Neural progenitor cell (in vitro differentiated cells): ENCODE results near the gene TNRC18. TPM values are rescaled to one million over a fixed set of nuclear protein-coding genes. Genes with fewer than 3 reads are reported as not detected.

ENCODE experiments used
- DNase-seq: peaks from one replicate; pipeline ENCODE4 v3.0.0-alpha.2; 2016; ENCODE audit warnings: low spot score
- H2AFZ ChIP-seq: fragments of 200-600 bp; sonication (generic); replicated peaks from 2 replicates; pipeline ENCODE4 v1.6.1; 2016; ENCODE audit warnings: antibody characterized with exemption
- H3F3A ChIP-seq: fragments of 200-600 bp; sonication (generic); 2 replicates; pipeline ENCODE4 v1.6.1; 2016; ENCODE audit warnings: antibody characterized with exemption, low read depth
- H3K27ac ChIP-seq: fragments of 200-600 bp; sonication (generic); 2 replicates; pipeline ENCODE4 v1.5.1; 2016; ENCODE audit warnings: mild to moderate bottlenecking
- H3K27me3 ChIP-seq: fragments of 200-600 bp; sonication (generic); 2 replicates; pipeline ENCODE4 v1.6.1; 2016; ENCODE audit warnings: mild to moderate bottlenecking, moderate library complexity
- H3K36me3 ChIP-seq: fragments of 200-600 bp; sonication (generic); 2 replicates; pipeline ENCODE4 v1.5.1; 2016
- H3K4me1 ChIP-seq: fragments of 200-600 bp; sonication (generic); 2 replicates; pipeline ENCODE4 v1.6.1; 2016; ENCODE audit warnings: mixed run types
- H3K4me2 ChIP-seq: fragments of 200-600 bp; sonication (generic); 2 replicates; pipeline ENCODE4 v1.6.1; 2016
- H3K4me3 ChIP-seq: fragments of 200-600 bp; sonication (generic); 2 replicates; pipeline ENCODE4 v1.5.1; 2016
- H3K79me2 ChIP-seq: fragments of 200-600 bp; sonication (generic); 2 replicates; pipeline ENCODE4 v1.6.1; 2016; ENCODE audit warnings: low read depth
- H3K9ac ChIP-seq: fragments of 200-600 bp; sonication (generic); 2 replicates; pipeline ENCODE4 v1.6.1; 2016
- H3K9me3 ChIP-seq: fragments of 200-600 bp; sonication (generic); 2 replicates; pipeline ENCODE4 v1.5.1; 2016; ENCODE audit warnings: low read depth
- H4K20me1 ChIP-seq: fragments of 200-600 bp; sonication (generic); 2 replicates; pipeline ENCODE4 v1.6.1; 2016; ENCODE audit warnings: low read depth
- H3K27ac Mint-ChIP-seq: 3 replicates; pipeline ENCODE4 v1.8.0; 2021; ENCODE audit warnings: mixed read lengths
- H3K27me3 Mint-ChIP-seq: 2 replicates; pipeline ENCODE4 v1.8.0; 2022; ENCODE audit warnings: low read depth, mild to moderate bottlenecking, inconsistent platforms, moderate library complexity, mixed read lengths; ENCODE audit not compliant: insufficient read depth
- H3K36me3 Mint-ChIP-seq: 3 replicates; pipeline ENCODE4 v1.8.0; 2021; ENCODE audit warnings: mixed read lengths
- H3K4me1 Mint-ChIP-seq: 3 replicates; pipeline ENCODE4 v1.8.0; 2021; ENCODE audit warnings: mixed read lengths
- H3K4me3 Mint-ChIP-seq: 3 replicates; pipeline ENCODE4 v1.8.0; 2021; ENCODE audit warnings: mild to moderate bottlenecking, moderate library complexity, mixed read lengths
- H3K9me3 Mint-ChIP-seq: 3 replicates; pipeline ENCODE4 v1.8.0; 2020; ENCODE audit warnings: mixed read lengths
- EZH2 ChIP-seq: fragments of 200-600 bp; sonication (generic); IDR thresholded peaks from 2 replicates; pipeline ENCODE4 v1.6.1; 2017; ENCODE audit warnings: antibody characterized with exemption, mild to moderate bottlenecking, moderate library complexity
- EZH2phosphoT487 ChIP-seq: fragments of 200-600 bp; sonication (generic); IDR thresholded peaks from 2 replicates; pipeline ENCODE4 v1.6.1; 2017; ENCODE audit warnings: antibody characterized with exemption
- total RNA-seq: library from RNA; depleted of rRNA; stranded (reverse); fragments of >200 nt; gene quantifications from 2 replicates; pipeline ENCODE4 v1.2.3, GENCODE V29; 2015; ENCODE audit warnings: low replicate concordance
- TF ChIP-seq, protein P1 (sequence below): fragments of 200-600 bp; sonication (generic); IDR thresholded peaks from 2 replicates; pipeline ENCODE4 v1.5.1; 2017; ENCODE audit warnings: antibody characterized with exemption, mild to moderate bottlenecking

The TNRC18 gene
- total RNA-seq, 1 donor from 2014 or later: 16.1 TPM

DNA sequence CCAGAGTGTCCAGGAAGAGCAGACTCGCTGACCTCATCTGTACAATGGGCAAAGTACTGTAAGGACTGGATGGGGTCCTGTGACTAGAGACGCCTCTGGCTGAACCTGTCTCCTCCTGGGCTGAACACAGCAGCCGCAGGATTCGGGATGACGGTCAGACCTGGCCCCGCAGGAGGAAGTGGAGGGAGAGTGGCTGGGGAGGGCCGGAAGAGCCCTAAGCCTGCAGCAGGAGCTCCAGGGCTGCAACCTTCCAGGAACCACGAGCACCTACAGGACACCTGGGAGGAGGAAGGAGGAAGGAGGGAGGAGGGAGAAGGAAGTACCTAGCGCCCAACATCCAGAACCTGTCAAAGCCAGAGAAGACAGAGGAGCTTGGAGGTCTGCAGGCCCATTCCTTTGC is 30.3 kb downstream of the TNRC18 start:
- H3K36me3 ChIP-seq: no peaks in the 10 kb centered on the region
- H3K36me3 Mint-ChIP-seq: peaks cover 17% of the 10 kb centered on the region

DNA sequence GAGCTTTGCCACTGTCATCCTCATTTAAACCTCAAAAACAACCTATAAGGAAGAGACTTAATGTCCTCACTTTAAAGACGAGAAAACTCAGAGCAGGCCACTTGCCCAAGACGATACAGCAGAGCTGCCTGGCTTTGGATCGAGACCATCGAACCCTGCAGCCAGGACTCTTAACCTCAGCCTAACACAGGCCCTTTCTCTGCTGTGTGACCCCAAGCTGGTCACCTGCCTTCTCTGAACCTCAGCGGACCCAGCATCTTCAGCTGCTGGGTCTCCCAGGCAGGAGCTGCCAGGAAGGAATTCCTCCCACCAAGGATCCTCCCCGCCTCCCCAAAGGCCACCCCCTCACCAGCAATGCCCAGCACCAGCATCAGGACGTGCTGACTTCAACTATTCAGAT is 32.7 kb downstream of the TNRC18 start:
- DNase-seq: no peak
- Histone ChIP-seq H4K20me1 (peaks cover 36% of the 10 kb centered on the region), H3K27me3 (no peaks in the 10 kb centered on the region), H2AFZ (no peak overlapping the region), H3K9ac (no peak overlapping the region), H3K36me3 (no peaks in the 10 kb centered on the region), H3K27ac (no peak overlapping the region), H3K4me3 (no peak overlapping the region), H3K79me2 (no peaks in the 10 kb centered on the region), H3K4me1 (no peaks in the 10 kb centered on the region), H3K4me2 (no peak overlapping the region), H3F3A (no peaks in the 10 kb centered on the region), H3K9me3 (no peaks in the 10 kb centered on the region)
- TF ChIP-seq, protein P1, sequence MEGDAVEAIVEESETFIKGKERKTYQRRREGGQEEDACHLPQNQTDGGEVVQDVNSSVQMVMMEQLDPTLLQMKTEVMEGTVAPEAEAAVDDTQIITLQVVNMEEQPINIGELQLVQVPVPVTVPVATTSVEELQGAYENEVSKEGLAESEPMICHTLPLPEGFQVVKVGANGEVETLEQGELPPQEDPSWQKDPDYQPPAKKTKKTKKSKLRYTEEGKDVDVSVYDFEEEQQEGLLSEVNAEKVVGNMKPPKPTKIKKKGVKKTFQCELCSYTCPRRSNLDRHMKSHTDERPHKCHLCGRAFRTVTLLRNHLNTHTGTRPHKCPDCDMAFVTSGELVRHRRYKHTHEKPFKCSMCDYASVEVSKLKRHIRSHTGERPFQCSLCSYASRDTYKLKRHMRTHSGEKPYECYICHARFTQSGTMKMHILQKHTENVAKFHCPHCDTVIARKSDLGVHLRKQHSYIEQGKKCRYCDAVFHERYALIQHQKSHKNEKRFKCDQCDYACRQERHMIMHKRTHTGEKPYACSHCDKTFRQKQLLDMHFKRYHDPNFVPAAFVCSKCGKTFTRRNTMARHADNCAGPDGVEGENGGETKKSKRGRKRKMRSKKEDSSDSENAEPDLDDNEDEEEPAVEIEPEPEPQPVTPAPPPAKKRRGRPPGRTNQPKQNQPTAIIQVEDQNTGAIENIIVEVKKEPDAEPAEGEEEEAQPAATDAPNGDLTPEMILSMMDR: no peak
- TF ChIP-seq EZH2phosphoT487 (no peak), EZH2 (no peak)
- Mint-ChIP-seq H3K9me3 (no peaks in the 10 kb centered on the region), H3K27ac (no peak overlapping the region), H3K36me3 (peaks cover 21% of the 10 kb centered on the region), H3K4me3 (no peak overlapping the region), H3K27me3 (peaks cover 3% of the 10 kb centered on the region), H3K4me1 (peaks cover 3% of the 10 kb centered on the region)

More for the DNA sequence above, 30.3 kb downstream of the TNRC18 start:
- Mint-ChIP-seq H3K4me1 (peaks cover 8% of the 10 kb centered on the region), H3K9me3 (no peaks in the 10 kb centered on the region), H3K27ac (peak overlapping the region; percentile 68), H3K4me3 (no peak overlapping the region), H3K27me3 (peaks cover 11% of the 10 kb centered on the region)
- Histone ChIP-seq H4K20me1 (peaks cover 57% of the 10 kb centered on the region), H3K4me2 (no peak overlapping the region), H3K27ac (no peak overlapping the region), H2AFZ (no peak overlapping the region), H3F3A (no peaks in the 10 kb centered on the region), H3K4me3 (no peak overlapping the region), H3K4me1 (no peaks in the 10 kb centered on the region), H3K27me3 (no peaks in the 10 kb centered on the region), H3K9me3 (no peaks in the 10 kb centered on the region), H3K9ac (no peak overlapping the region), H3K79me2 (no peaks in the 10 kb centered on the region)
- no peak for DNase-seq
- TF ChIP-seq, protein P1: no peak
- TF ChIP-seq EZH2phosphoT487: no peak
- no peak for TF ChIP-seq EZH2

DNA sequence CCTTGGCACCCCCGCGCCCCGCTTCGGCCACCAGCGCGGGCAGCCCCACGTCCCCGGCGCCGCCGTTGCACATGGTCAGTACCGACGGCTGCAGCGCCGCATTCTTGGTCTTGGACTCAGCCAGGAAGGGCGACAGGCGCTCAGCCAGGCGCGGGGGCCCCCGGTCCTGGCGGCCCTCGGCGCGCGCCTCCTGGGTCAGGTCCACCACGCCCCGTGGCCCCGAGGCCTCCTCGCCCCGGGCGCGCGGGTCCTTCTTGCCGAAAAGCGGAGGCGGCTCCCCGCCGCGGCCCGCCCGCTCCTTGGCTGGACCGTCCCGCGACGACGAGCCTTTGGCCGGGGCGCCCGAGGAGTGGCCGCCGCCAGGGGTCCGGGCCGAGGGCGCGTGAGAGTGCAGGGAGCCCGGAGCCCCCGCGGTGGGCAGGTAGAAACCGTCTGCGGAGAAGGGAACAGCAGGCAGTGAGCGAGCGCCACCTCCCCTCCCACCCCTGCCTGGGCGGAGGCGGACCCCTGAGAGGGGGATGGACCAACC is 34.7 kb downstream of the TNRC18 start:
- Histone ChIP-seq H3K36me3 (no peaks in the 10 kb centered on the region), H3K4me3 (no peak overlapping the region), H4K20me1 (peaks cover 29% of the 10 kb centered on the region), H3K27ac (no peak overlapping the region), H3K9ac (no peak overlapping the region), H2AFZ (no peak overlapping the region), H3K4me1 (no peaks in the 10 kb centered on the region), H3K4me2 (no peak overlapping the region), H3K9me3 (no peaks in the 10 kb centered on the region), H3F3A (no peaks in the 10 kb centered on the region), H3K79me2 (no peaks in the 10 kb centered on the region), H3K27me3 (no peaks in the 10 kb centered on the region)
- peaks cover 12% of the 10 kb centered on the region for H3K4me1 Mint-ChIP-seq
- H3K4me3 Mint-ChIP-seq: no peak overlapping the region
- no peak overlapping the region for H3K27ac Mint-ChIP-seq
- no peaks in the 10 kb centered on the region for H3K9me3 Mint-ChIP-seq
- peaks cover 3% of the 10 kb centered on the region for H3K27me3 Mint-ChIP-seq
- TF ChIP-seq EZH2 (no peak), EZH2phosphoT487 (no peak)
- TF ChIP-seq, protein P1: no peak
- no peak for DNase-seq
- H3K36me3 Mint-ChIP-seq: peaks cover 20% of the 10 kb centered on the region
